GM19238 (cell line): ENCODE measurements around the gene PSMD2.

Experiments used
- DNase-seq: peaks from one replicate; pipeline ENCODE4 v3.0.0; 2011; ENCODE audit warnings: low spot score; ENCODE audit not compliant: insufficient read length

The PSMD2 gene

DNA sequence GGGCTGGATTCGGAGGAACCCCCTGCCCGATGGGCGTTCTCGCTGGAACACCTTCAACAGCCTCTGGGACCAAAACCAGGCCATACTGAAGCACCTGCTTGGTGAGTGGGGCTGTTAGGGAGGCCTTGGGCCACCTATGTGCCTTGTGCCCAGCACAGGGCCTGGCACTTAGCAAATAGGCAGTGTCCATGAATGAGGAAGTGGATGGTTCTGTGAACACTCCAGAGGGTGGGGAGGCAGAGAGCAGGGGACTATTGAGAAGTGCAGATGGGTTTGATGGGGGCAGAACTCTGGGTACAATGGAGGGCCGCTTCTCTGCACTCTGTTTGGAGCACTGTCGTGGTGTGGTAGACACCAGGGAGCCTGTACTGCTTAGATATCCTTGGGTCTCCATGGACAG lies 21.7 kb upstream of the PSMD2 start:
- no peak for DNase-seq

DNA sequence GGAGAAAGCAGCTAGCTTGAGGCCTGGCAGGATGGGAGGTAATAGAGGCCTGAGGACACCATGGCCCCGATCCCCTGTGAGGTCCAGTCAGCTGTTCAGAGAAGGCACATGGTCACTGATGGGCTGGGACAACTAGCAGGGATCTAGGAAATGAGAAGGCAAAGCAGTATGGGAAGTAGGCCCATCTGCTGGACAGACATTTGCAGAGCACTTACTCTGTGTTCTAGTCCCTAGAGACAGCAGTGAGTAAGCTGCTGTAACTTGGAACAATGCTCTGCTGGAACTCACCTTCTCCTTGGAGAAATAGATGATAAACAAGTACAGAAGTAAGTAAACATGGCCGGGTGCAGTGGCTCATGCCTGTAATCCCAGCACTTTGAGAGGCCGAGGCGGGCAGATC lies 16.1 kb upstream of the PSMD2 start:
- DNase-seq = no peak

DNA sequence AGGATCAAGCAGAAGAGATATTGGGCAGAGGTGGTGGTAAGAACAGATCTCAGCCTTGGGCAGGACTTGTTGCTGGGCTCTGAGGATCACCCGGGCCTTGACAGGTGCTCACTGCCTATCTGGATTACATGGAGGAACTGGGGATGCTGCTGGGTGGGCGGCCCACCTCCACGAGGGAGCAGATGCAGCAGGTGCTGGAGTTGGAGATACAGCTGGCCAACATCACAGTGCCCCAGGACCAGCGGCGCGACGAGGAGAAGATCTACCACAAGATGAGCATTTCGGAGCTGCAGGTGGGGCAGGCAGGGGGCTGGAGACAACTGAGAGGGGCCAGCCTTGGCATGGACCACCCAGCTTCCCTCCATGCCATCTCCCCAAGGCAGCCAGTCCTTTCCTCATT lies 15.4 kb upstream of the PSMD2 start:
- DNase-seq = no peak

DNA sequence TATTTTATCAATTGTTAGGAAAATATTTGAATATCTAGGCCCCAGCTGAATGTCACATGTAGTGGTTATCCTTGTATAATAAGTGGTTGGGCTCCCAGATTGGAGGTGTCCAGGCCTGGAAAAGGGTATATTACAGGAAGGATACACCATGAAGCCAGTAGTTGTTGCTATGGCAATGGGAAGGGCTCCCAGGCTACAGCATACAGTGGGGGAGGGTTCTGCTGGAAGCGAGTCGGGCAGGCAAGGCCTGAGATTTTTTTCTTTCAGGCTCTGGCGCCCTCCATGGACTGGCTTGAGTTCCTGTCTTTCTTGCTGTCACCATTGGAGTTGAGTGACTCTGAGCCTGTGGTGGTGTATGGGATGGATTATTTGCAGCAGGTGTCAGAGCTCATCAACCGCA lies 14.3 kb upstream of the PSMD2 start:
- no peak for DNase-seq

DNA sequence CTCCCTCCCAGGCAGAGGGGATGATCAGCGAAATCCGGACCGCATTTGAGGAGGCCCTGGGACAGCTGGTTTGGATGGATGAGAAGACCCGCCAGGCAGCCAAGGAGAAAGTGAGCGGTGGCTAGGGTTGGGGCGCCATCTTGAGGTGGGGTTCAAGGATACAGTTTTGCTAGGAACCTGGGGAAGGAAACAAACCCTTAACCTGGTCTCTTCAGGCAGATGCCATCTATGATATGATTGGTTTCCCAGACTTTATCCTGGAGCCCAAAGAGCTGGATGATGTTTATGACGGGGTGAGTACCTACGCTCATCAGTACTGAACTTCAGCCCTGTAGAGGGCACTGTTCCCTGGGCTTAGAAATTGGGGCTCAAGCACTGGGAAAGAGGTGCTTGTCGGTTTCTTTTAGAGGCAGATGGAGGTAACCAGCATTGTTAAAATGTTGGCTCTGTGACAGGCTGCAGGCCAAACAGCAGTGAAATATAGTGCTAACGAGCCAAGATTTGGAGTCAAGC lies 9.6 kb upstream of the PSMD2 start:
- DNase-seq = peak; percentile 61

DNA sequence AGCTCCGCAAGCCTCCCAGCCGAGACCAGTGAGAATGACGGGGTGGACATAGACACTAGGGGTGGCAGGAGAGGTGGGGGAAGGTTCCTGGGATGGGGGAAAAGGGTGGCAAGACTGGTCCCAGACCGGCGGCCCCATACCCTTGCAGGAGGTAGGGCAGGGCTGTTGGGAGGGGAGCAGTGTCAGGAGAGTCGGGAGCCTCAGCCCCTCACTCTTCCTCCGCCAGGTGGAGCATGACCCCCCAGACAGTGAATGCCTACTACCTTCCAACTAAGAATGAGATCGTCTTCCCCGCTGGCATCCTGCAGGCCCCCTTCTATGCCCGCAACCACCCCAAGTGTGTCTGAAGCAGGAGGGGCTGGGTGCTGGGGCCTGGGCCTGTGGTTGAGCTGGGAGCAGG lies 8.7 kb upstream of the PSMD2 start:
- no peak for DNase-seq

DNA sequence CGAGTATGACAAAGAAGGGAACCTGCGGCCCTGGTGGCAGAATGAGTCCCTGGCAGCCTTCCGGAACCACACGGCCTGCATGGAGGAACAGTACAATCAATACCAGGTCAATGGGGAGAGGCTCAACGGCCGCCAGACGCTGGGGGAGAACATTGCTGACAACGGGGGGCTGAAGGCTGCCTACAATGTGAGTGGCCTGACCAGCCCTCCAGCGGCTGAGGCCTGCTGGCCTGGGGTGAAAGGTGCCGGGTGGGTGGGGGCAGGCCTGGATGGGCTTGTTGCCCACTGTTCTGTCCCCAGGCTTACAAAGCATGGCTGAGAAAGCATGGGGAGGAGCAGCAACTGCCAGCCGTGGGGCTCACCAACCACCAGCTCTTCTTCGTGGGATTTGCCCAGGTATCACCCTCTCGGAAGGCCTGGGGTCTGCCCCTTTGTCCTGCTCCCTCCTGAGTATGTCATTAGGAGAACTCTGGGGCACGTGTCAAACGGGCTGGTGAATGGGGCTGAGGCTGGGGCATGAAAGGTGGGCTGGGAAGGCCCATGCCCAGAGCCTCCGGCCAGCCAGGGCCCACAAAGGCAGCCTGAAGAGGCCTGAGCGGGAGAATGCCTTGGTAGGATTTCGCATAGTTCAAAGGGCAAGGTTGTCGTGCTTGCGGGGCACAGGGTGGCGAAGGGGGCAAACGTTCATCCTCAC lies 7.8 kb upstream of the PSMD2 start:
- no peak for DNase-seq

DNA sequence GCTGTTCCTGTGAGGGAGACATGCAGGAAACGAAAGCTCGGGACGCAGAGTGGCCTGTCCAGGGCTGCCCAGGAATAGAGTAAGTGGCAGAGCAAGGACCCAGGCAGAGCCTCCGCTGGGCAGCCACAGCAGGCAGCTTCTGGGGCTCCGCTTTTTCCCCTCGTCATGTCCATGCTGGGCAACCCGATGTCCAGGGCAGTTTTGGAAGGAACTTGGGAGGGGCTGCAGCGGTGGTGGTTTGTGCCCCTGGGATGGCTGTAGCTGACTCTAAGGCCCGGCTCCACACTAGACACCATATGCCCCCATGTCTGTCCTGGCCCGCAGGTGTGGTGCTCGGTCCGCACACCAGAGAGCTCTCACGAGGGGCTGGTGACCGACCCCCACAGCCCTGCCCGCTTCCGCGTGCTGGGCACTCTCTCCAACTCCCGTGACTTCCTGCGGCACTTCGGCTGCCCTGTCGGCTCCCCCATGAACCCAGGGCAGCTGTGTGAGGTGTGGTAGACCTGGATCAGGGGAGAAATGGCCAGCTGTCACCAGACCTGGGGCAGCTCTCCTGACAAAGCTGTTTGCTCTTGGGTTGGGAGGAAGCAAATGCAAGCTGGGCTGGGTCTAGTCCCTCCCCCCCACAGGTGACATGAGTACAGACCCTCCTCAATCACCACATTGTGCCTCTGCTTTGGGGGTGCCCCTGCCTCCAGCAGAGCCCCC lies 7.1 kb upstream of the PSMD2 start:
- DNase-seq = no peak

DNA sequence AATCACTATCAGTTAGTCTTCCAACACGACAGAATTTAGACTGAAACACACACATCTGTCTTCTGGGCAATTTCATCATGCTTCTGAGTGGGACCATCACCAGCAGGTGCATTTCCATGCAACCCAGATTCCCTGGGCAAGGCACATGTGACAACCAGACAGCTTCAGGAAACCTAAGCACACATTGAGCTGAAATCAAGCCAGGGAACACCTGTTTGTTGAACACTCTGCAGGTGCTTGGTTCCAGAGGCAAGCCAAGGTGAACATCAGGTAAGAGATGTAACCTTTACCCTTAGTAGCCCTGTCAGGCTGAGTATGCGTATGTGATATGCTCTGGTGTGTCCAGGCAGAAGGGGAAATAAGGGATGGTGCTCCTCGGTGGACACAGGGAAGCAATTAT lies 3.3 kb upstream of the PSMD2 start:
- no peak for DNase-seq

DNA sequence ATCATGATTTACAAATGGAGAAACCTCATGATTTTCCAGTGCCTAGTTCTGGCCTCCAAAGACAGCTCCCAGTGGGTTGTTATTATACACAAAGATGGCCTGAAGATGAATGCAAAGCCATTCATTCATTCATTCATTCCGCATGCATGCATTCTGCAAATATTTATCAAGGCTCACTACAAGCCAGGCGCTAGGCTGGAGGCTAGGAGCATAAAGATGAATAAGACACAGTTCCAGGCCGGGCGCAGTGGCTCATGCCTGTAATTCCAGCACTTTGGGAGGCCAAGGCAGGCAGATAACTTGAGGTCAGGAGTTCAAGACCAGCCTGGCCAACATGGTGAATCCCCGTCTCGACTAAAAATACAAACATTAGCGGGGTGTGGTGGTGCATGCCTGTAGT lies 2.4 kb upstream of the PSMD2 start:
- DNase-seq = no peak

DNA sequence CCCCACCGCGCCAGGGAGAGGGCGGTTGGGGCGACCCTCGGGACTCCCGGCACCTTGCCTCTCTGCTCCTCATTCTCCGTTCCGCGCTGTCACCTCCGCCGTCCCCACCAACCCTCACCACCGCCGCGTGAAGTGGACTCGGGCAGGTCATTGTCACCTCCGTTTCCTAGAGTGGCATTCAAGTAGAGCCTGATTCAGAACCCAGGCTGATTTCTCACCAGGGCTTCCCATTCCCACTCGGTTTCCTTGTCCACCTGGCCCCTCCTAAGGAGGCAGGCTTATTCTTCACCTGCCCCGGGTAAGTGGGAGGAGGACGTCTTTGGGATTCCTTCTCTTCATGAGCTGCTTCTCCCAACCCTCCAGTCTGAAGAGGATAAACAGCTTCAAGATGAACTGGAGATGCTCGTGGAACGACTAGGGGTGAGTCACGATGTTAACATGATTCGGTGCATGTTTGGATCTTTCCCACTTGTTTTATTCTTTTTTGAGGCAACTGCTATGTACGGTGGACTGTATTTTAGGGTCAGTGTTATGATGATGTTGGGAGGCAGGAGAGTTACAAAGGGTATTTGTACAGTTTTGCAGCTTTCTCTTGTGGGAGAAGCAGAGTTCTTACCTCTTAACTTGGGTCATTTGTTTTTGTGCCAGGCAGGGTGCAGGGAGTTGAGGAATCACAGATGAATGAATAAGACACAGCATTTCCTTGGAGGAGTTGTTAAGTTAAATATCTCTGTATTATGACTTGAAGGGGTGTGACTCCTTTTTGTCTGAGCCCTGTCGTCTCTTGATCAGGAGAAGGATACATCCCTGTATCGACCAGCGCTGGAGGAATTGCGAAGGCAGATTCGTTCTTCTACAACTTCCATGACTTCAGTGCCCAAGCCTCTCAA lies 692 bp downstream of the PSMD2 start:
- no peak for DNase-seq

DNA sequence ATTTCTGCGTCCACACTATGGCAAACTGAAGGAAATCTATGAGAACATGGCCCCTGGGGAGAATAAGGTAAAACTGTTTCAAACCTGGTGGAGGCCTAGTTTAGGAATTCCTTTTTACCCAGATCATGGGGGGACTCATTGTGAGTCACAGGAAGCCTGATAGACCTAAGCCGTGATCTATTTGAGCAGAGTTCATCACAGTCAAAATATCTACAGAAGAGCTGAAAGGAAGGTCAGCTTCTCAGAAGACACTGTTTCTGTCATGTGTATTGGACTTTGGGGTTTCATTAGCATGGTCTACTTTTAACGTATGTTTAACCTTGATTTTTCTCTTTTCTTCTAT lies 1.3 kb downstream of the PSMD2 start:
- DNase-seq = no peak

DNA sequence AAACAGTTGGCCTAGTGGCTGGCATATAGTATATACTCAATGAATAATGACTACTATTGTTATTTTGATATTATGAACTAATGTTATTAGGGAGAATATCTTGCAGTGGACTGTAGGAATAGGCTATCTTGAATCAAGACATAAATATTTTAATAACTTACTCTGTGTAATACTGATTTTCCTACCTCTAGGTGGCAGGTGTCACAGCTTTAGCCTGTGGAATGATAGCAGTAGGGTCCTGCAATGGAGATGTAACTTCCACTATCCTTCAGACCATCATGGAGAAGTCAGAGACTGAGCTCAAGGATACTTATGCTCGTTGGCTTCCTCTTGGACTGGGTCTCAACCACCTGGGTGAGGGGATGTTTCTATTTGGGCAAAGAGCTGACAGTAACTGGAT lies 6.5 kb downstream of the PSMD2 start:
- no peak for DNase-seq

DNA sequence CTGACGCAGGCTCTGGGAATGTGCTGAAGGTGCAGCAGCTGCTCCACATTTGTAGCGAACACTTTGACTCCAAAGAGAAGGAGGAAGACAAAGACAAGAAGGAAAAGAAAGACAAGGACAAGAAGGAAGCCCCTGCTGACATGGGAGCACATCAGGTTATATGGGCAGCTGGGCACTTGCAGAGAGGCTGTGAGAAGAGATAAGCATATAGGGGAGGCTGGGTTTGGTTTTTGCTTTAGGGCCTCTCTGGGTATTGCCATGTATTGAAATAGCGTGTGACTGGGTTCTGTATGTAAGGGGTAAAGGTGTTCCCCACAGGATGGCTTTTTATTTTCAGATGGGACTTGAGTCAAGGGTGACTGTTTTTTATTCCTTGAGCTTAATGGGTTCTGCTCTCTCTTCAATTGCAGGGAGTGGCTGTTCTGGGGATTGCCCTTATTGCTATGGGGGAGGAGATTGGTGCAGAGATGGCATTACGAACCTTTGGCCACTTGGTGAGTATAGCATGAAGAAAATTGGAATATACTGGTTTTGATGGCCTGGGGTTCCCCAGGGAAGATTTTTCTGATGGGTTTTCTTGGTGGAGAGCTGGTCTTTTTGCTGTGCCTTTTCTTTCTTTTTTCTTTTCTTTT lies 7.4 kb downstream of the PSMD2 start:
- DNase-seq = no peak

DNA sequence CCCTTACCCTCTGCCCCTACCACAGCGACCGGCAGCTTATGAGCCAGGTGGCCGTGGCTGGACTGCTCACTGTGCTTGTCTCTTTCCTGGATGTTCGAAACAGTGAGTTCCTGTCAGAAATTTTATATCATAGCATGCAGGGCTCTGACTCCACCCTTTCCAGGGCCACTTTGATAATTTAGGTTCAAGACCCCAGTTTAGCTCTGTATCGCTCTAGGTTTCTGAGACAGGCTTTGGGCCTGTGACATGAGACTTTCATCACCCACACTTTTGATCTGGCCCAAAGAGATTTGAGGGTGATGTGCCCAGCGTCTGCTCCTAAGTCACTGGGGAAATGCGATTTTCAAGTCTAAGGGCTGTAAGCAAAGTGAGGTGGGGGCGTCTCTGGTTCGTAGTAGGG lies 8.9 kb downstream of the PSMD2 start:
- DNase-seq = no peak

DNA sequence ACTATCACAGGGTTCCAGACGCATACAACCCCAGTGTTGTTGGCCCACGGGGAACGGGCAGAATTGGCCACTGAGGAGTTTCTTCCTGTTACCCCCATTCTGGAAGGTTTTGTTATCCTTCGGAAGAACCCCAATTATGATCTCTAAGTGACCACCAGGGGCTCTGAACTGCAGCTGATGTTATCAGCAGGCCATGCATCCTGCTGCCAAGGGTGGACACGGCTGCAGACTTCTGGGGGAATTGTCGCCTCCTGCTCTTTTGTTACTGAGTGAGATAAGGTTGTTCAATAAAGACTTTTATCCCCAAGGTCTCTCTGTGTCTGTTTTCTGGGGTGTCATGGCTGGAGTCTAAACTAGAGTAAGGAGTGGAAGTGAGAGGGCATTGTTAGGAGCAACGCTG lies 9.7 kb downstream of the PSMD2 start:
- DNase-seq = no peak

DNA sequence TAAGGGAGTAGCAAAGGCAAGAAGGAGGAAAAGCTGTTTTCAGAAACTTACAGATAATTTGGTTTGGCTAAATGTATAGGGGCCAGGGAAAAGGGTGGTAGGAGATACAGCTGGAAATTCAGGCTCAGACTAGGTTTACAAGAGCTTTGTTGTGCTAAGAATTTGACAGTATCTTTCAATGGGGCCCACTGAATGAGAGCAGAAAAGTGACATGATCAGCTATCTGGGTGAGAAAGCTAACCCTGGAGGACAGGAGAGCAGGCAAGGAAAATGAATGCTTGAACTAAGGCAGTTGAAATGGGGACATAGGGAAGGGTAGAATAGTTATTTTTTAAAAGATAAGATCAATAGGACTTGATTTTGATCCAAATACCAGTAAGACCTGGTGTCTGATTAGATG lies 12.6 kb downstream of the PSMD2 start:
- no peak for DNase-seq

DNA sequence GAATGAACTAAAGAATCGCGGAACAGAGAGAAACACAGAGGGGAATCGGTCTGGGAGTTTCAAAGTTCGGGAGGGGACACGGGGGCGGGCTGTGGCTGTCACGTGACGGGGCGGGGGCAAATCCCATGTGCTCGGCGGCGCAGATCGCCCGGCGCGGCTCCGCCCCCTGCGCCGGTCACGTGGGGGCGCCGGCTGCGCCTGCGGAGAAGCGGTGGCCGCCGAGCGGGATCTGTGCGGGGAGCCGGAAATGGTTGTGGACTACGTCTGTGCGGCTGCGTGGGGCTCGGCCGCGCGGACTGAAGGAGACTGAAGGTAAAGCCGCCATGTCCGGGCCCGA lies 15.3 kb downstream of the PSMD2 start, which contains the start of gene EIF4G1:
EIF4G1 (plus strand) TSS at position 244 of the 337 bp plus-strand sequence. CDS start 1,191 bp downstream, outside the sequence.
- DNase-seq = peak; percentile 96

DNA sequence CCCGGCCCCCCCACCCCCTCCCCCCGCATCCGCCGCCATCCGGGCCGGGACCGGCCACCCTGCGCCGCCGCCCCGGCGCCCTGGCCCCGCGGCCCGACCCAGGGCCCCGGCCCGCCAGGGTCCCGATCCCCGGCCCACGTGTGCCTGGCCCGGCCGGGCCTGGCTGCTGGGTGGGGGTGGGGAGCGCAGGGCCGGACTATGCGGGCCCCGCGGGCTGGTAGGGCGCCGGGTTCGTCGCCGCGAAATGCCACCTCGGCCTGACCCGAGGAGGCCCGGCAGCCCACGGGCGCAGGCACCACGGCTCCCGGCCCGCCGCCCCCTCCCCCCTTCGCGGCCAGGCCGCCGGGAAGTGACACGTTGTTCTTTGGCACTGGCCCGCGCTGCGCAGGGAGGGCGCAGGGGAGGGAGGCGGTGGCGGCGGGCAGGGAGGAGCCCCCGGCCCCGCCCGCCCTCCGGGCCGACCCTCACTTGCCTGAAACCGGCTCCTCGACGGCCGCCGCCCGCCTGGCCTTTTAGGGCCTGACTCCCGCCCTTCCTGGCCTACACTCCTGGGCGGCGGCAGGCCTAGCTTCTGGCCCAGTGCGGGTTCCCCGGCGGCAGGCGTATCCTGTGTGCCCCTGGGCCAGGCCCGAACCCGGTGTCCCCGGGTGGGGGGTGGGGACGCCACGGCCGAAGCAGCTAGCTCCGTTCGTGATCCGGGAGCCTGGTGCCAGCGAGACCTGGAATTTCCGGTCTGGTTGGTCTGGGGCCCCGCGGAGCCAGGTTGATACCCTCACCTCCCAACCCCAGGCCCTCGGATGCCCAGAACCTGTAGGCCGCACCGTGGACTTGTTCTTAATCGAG lies 15.9 kb downstream of the PSMD2 start:
- peak; percentile 58 for DNase-seq

DNA sequence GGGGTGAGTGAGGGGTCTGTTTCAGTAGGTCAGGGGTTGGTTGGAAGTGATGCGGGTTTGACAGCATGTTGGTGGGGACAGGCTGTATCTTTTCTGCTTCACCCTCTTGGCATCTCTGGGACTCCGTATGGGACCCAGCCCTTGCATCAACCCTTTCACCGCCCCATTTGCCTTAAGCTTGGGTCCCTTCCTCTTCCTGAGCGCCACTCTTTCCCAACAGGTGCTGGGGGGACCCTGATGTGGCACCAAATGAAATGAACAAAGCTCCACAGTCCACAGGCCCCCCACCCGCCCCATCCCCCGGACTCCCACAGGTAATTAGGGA lies 16.5 kb downstream of the PSMD2 start:
- DNase-seq = no peak
